CD4-positive, alpha-beta T cell treated with Interferon gamma for 1 hour (primary cell): Measurements from ENCODE around the gene MRE11.
A peak's percentile ranks its signal among the peaks of the same experiment; 100 is the strongest.
"Not testable (repeated sequence)": the region's sequence is repeated elsewhere in the genome, so short reads cannot be mapped to it uniquely, and the experiment has no call there.

Experiments
- DNase-seq: peaks from one replicate; pipeline ENCODE4 v3.0.0-alpha.2; 2020

The MRE11 gene

DNA sequence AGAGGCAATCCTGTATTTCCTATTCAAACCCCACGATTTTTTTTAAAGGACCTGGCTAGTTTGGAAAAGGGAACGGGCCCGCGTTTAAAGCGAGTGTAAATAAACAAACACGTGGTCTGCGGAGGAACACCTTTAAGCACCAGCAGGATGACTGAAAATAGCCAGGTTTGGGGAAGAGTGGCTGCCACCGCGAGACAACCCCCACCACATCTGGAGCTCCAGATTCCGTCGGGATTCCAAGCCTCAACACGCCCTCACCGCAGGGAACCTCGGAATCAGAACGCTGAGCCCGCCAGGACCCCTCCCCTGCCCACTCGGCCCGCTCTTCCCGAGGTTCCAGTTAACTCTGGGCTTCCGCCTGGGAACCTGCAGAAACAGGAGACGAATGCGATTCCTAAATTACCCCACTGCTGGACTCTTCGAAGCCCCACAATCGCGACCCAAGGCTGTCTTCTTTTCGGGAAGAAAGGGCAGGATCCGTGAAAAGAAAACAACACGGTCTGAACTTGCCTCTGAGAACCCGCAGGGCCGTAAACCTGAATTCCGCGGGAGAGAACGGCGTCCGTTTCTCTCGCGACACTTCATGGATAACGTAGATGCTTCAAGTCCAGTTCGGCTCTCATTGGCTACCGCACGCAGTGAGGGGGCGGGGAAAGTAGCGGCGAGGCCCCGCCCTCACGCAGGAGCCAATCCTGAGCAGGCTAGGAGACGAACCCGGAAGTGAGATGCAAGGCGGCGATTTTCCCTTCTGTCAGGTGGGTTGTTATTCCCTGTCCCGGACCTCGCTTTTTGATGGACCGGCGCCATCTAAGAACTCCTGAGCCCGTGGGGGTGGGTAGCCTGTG, at the start of gene MRE11, which contains the start of gene ANKRD49:
MRE11 (minus strand) TSS at position 564 of the 845 bp plus-strand sequence. CDS start 1,043 bp downstream, outside the sequence.
ANKRD49 (plus strand) TSS at position 704 of the 845 bp plus-strand sequence. CDS start 2,710 bp downstream, outside the sequence.
- DNase-seq = peak; percentile 97

DNA sequence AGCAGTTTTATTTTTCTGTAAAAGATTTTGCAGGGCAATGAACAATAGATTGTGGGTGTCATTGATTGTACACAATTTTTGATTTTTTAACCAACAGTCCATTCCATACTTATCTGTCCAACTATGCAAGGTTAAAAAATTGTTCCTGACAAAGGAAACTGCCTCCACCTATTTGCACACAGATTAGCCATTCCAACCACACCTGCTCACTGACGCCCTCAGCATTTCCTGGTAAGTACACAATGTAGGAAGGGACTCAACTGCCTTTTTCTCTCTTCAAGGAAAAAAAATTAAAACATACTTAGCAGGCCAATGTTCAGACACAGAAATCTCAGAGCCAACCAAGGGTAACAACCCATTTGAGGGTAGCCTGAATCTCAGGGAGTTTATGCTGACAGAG, 45.8 kb upstream of the MRE11 start:
- no peak for DNase-seq

DNA sequence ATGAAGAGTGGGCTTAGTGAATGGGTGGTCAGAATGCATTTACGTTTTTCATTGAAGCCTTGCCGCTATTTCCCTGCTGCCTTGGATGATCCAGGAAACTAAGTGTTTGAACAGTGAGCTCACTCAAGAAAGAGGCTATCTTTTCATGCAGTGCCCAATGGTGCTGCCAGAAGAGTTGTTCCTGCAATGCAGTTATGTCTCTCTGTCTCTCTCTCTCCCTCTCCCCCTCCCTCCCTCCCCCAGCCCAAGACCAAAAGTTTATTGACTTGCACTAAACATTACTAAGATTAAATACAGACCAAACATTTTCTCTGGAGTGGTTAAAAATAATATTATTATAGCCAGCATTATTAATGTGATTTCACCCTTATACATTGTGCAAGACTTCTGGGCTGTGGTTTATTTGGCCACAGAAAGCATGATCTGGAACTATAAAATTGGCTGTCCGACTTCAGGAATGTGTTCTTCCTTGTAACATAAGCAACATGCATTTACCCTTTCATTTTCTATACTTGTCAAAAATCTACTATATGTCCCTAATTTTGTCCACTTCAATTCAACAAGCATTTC, 43.5 kb upstream of the MRE11 start:
- no peak for DNase-seq

DNA sequence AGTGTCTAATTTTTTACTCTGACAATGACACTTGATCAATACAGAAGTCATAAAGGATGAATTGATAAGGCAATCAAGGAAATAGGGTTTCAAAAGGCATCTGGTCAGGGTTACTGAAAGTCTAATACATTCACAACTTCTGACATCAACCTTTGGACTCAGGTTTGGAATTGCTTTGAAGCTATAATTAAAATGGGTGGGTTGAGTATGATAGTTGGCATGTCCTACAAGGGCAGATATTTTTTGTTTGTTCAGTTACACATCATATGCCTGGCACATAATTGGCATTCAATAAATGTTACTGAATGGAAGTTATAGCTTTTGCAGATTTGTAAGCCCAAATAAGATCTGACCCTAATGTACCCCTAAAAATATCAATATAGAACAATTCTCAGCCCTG, 42.7 kb upstream of the MRE11 start:
- DNase-seq = no peak

- no peak for DNase-seq
Observed at GRCh38 chr11:94533696-94534630, 40.3 kb upstream of the MRE11 start.

- no peak for DNase-seq
Observed at GRCh38 chr11:94533206-94533605, 39.6 kb upstream of the MRE11 start.

- no peak for DNase-seq
Observed at GRCh38 chr11:94532211-94532610, 38.6 kb upstream of the MRE11 start.

DNA sequence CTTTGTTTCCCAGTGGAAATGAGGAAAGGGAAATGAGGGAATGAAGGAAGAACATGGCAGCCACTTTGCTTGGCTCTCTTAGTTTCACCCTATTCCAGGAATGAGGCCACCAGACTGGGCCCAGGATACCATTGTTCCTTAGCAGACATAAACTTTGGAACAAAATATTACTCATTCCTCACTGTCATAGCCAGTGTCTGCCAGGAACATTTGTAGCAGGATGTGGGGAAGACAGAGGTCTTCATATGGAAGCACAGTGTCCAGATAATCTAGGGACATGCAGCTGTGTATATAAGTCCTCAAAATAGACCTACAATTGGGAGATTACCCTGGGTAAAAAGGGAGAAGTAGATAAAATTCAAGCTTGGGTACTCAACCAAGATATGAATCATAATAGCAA, 34.9 kb upstream of the MRE11 start:
- no peak for DNase-seq

GRCh38 chr11:94526645-94527438, 33.2 kb upstream of the MRE11 start:
- no peak for DNase-seq

- peak; percentile 7 for DNase-seq
Observed at GRCh38 chr11:94525546-94526324, 32.1 kb upstream of the MRE11 start.

DNA sequence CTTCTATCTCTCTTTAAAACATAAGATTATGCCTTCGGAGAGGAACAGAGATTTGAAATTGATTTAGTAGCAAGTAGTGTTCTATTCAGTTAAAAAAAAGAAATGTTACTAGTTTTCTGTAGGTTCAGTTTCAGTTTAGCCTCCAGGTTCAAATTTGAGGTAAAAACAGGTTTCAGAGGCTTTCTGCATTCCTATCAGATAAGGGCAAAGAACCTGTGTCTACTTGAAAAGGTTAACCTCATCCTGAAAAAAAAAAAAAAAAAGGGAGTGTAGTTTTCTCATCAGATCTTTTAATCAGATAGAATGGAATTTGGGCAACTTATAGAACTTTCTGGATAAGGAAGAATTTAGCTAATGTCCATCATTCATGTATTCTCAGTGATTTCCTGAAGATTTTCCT, 30.7 kb upstream of the MRE11 start:
- no peak for DNase-seq

DNA sequence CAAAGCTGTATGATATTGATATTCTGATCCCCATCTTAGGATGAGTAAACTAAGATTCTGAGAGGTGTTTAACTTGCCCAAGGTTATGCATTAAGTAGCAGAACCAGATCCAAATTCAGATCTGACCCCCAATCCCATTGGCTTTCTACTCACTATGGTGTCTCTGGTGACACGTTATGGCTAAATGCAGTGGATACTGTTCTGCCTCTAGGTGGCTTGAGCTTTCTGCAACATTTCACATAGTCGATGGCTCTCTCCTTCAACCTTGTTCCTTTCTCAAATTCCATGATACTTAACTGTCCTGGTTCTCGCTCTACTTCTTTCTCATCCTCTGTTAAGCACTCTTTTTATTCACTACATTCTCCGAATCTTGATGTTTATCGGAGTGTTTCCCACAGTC, 28.0 kb upstream of the MRE11 start:
- no peak for DNase-seq

- DNase-seq = no peak
Observed at GRCh38 chr11:94519478-94520084, 25.9 kb upstream of the MRE11 start.

- DNase-seq = no peak
Observed at GRCh38 chr11:94518300-94518699, 24.7 kb upstream of the MRE11 start.

DNA sequence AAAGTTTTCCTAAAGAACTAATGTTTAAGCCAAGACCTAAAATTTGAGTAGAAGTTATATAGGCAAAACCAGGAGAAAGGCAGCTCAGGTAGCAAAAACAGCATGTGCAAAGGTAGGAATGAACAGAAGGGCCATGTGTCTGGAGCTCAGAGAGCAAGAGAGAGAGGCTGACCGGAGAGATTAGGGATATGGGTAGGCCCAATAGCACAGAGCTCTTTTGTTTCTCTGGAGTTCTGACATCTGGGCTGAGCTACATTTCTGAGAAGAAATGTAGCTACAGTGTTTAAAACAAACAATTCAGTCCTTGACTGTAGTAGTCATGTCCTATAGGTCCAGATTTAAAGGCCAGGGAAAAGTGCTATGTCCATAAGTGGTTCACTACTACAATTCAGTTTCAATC, 23.1 kb upstream of the MRE11 start:
- DNase-seq = no peak

GRCh38 chr11:94515398-94515797, 21.8 kb upstream of the MRE11 start:
- DNase-seq = no peak

DNA sequence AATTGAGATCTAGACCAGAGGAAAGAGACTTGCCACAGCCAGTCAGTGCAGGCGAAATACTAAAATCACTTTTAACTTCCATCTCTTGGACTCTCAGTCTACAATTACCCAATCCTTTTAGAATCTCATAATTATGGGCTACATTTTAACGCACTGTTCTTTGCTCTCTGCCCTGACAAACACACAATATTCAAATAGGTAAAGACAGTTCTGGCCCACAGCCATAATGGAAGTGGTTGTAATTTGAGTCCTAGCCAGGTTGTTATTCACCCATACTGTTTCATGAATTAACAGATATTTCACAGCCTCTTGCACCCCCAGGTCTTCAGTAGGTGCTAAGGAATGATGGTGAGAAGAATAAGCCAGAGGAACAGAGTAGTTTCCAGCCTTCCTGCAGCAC, 19.4 kb upstream of the MRE11 start:
- no peak for DNase-seq

GRCh38 chr11:94511932-94512781, 18.5 kb upstream of the MRE11 start, which contains the start of gene C11orf97:
Gene C11orf97 (plus strand): TSS chr11:94512461. CDS start chr11:94512529, 68 bp downstream.
- DNase-seq = peak; percentile 55

GRCh38 chr11:94507485-94507884, 13.8 kb upstream of the MRE11 start:
- DNase-seq = no peak

DNA sequence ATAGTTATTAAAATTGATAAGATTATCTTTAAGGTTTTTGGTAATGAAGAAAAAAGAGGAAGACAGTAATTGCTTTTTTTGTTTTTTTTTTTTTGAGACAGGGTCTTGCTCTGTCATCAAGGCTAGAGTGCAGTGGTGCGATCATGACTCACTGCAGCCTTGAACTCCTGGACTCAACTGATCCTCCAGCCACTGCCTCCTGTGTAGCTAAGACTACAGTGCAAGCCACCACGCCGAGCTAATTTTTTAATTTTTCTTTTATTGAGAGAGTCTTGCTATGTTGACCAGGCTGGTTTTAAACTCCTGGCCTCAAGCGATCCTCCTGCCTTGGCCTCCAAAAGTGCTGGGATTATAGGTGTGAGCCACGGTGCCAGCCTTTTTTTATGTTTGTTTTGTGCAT, 12.9 kb upstream of the MRE11 start:
- DNase-seq = not testable (repeated sequence)
